CD8-positive, alpha-beta memory T cell (primary cell): ENCODE data around the gene CRNKL1. TPM values are rescaled to one million over a fixed set of nuclear protein-coding genes. Genes with fewer than 3 reads are reported as not detected.

Source experiments
- CTCF ChIA-PET: fragments of 350-600 bp; sonication (Branson Sonifier 250); formaldehyde crosslinking; loops from one replicate; lab custom pipeline; 2021; ENCODE audit warnings: antibody characterized with exemption; lab: Charles Lee
- POLR2A ChIA-PET: fragments of 350-600 bp; sonication (Branson Sonifier 250); formaldehyde crosslinking; loops from one replicate; lab custom pipeline; 2021; ENCODE audit warnings: antibody characterized with exemption; lab: Charles Lee
- DNase-seq, 5 donors: peaks; one replicate each; pipeline versions ENCODE4 v3.0.0 to v3.0.0-alpha.2; 2020 to 2022; ENCODE audit warnings: mixed read lengths in 1 of 5
- H3K27ac ChIP-seq: one replicate; pipeline ENCODE4 v1.7.0; 2013; ENCODE audit warnings: low read depth, mild to moderate bottlenecking, low read length, moderate library complexity
- H3K27me3 ChIP-seq: 2 replicates; pipeline ENCODE4 v1.7.0; 2013; ENCODE audit warnings: low read length, mild to moderate bottlenecking; ENCODE audit not compliant: insufficient read depth, poor library complexity, severe bottlenecking
- H3K36me3 ChIP-seq: 2 replicates; pipeline ENCODE4 v1.7.0; 2013; ENCODE audit warnings: mild to moderate bottlenecking, low read length, moderate library complexity; ENCODE audit not compliant: insufficient read depth
- H3K4me1 ChIP-seq: 2 replicates; pipeline ENCODE4 v1.7.0; 2013; ENCODE audit warnings: mild to moderate bottlenecking, low read length, moderate library complexity; ENCODE audit not compliant: insufficient read depth
- H3K4me3 ChIP-seq: 2 replicates; pipeline ENCODE4 v1.7.0; 2013; ENCODE audit warnings: mild to moderate bottlenecking, low read length
- H3K9me3 ChIP-seq: 2 replicates; pipeline ENCODE4 v1.7.0; 2013; ENCODE audit warnings: mild to moderate bottlenecking, low read length
- H3K27ac Mint-ChIP-seq, 8 donors: one replicate each; pipeline ENCODE4 v1.8.0; 2020 to 2021; ENCODE audit warnings: mixed read lengths in 8 of 8, mild to moderate bottlenecking in 6 of 8, inconsistent platforms in 3 of 8, moderate library complexity in 3 of 8
- H3K27me3 Mint-ChIP-seq, 2 donors: one replicate each; pipeline ENCODE4 v1.8.0; 2020 to 2021; ENCODE audit warnings: mixed read lengths in 2 of 2, mild to moderate bottlenecking in 1 of 2, moderate library complexity in 1 of 2
- H3K36me3 Mint-ChIP-seq, 3 donors: one replicate each; pipeline ENCODE4 v1.8.0; 2020 to 2021; ENCODE audit warnings: mixed read lengths in 3 of 3, inconsistent platforms in 1 of 3, mild to moderate bottlenecking in 1 of 3
- H3K4me1 Mint-ChIP-seq, 3 donors: one replicate each; pipeline ENCODE4 v1.8.0; 2020 to 2021; ENCODE audit warnings: mixed read lengths in 3 of 3, inconsistent platforms in 1 of 3, mild to moderate bottlenecking in 1 of 3
- H3K4me3 Mint-ChIP-seq, 7 donors: one replicate each; pipeline ENCODE4 v1.8.0; 2020 to 2021; ENCODE audit warnings: mixed read lengths in 7 of 7, mild to moderate bottlenecking in 6 of 7, moderate library complexity in 4 of 7, inconsistent platforms in 2 of 7
- H3K9me3 Mint-ChIP-seq, 5 donors: one replicate each; pipeline ENCODE4 v1.8.0; 2020 to 2022; ENCODE audit warnings: mixed read lengths in 5 of 5, mild to moderate bottlenecking in 3 of 5, moderate library complexity in 2 of 5, inconsistent platforms in 1 of 5
- polyA plus RNA-seq: library from polyadenylated mRNA; unstranded; fragments of 300-500 nt; fragmentation: Illumina TruSeq; gene quantifications from one replicate; pipeline ENCODE4 v1.2.3, GENCODE V29; 2021
- total RNA-seq, 2 experiments: library from RNA; stranded (reverse); gene quantifications; one replicate each; pipeline ENCODE4 v1.2.3, GENCODE V29; 2021

Gene CRNKL1
- total and polyA plus RNA-seq, 3 experiments from 2014 or later: 15.3 to 29.4 (median 28.6) TPM

GRCh38 chr20:20023395-20023794 is 28.9 kb downstream of the CRNKL1 start:
- H3K4me1 Mint-ChIP-seq: peaks cover 40 to 63% (median 56%) of the 10 kb centered on the region in 3 donors
- POLR2A ChIA-PET: no interaction called here
- H3K36me3 ChIP-seq: no peaks in the 10 kb centered on the region

GRCh38 chr20:20022498-20022897 is 29.8 kb downstream of the CRNKL1 start:
- CTCF ChIA-PET: no interaction called here
- H3K36me3 Mint-ChIP-seq: peaks cover 0 to 61% (median 11%) of the 10 kb centered on the region in 3 donors
- peak overlapping the region in 4 of 8 donors; percentile 17 to 57 (median 32) for H3K27ac Mint-ChIP-seq
- H3K27me3 Mint-ChIP-seq: no peaks in the 10 kb centered on the region
- no peaks in the 10 kb centered on the region for H3K9me3 Mint-ChIP-seq
- peaks cover 47 to 72% (median 63%) of the 10 kb centered on the region in 3 donors for H3K4me1 Mint-ChIP-seq
- no peak overlapping the region for H3K27ac ChIP-seq
- H3K4me3 Mint-ChIP-seq: no peak overlapping the region
- POLR2A ChIA-PET: no interaction called here
- H3K27me3 ChIP-seq: no peaks in the 10 kb centered on the region
- no peaks in the 10 kb centered on the region for H3K9me3 ChIP-seq
- peaks cover 25% of the 10 kb centered on the region for H3K4me1 ChIP-seq
- H3K4me3 ChIP-seq: no peak overlapping the region
- no peak for DNase-seq
- H3K36me3 ChIP-seq: no peaks in the 10 kb centered on the region

More at GRCh38 chr20:20023395-20023794, 28.9 kb downstream of the CRNKL1 start:
- H3K36me3 Mint-ChIP-seq: peaks cover 0 to 64% (median 8%) of the 10 kb centered on the region in 3 donors
- peak overlapping the region in 2 of 8 donors; percentile 2 to 72 for H3K27ac Mint-ChIP-seq
- H3K9me3 Mint-ChIP-seq: no peaks in the 10 kb centered on the region
- Histone ChIP-seq H3K4me1 (peaks cover 17% of the 10 kb centered on the region), H3K27ac (no peak overlapping the region), H3K9me3 (no peaks in the 10 kb centered on the region), H3K27me3 (no peaks in the 10 kb centered on the region), H3K4me3 (no peak overlapping the region)
- no peak overlapping the region for H3K4me3 Mint-ChIP-seq
- no peak for DNase-seq
- CTCF ChIA-PET: no interaction called here
- H3K27me3 Mint-ChIP-seq: no peaks in the 10 kb centered on the region

GRCh38 chr20:20021835-20022234 is 30.4 kb downstream of the CRNKL1 start:
- peaks cover 25% of the 10 kb centered on the region for H3K4me1 ChIP-seq
- peaks cover 48 to 76% (median 67%) of the 10 kb centered on the region in 3 donors for H3K4me1 Mint-ChIP-seq
- H3K4me3 Mint-ChIP-seq: no peak overlapping the region
- no peak for DNase-seq
- peak overlapping the region; percentile 0 to 87 (median 56) for H3K27ac Mint-ChIP-seq
- POLR2A ChIA-PET: no interaction called here
- no peaks in the 10 kb centered on the region for H3K9me3 Mint-ChIP-seq
- H3K9me3 ChIP-seq: no peaks in the 10 kb centered on the region
- no peak overlapping the region for H3K4me3 ChIP-seq
- H3K27me3 ChIP-seq: no peaks in the 10 kb centered on the region
- H3K36me3 ChIP-seq: no peaks in the 10 kb centered on the region
- CTCF ChIA-PET: no interaction called here
- peaks cover 0 to 2% of the 10 kb centered on the region in 2 donors for H3K27me3 Mint-ChIP-seq
- no peak overlapping the region for H3K27ac ChIP-seq
- H3K36me3 Mint-ChIP-seq: peaks cover 0 to 60% (median 10%) of the 10 kb centered on the region in 3 donors

GRCh38 chr20:20020908-20021307 is 31.4 kb downstream of the CRNKL1 start:
- POLR2A ChIA-PET: no interaction called here
- Histone ChIP-seq H3K9me3 (no peaks in the 10 kb centered on the region), H3K36me3 (no peaks in the 10 kb centered on the region), H3K4me1 (peaks cover 32% of the 10 kb centered on the region), H3K27ac (no peak overlapping the region), H3K27me3 (no peaks in the 10 kb centered on the region), H3K4me3 (no peak overlapping the region)
- peak in 1 of 5 donors; percentile 29 for DNase-seq
- peaks cover 0 to 55% (median 6%) of the 10 kb centered on the region in 3 donors for H3K36me3 Mint-ChIP-seq
- H3K9me3 Mint-ChIP-seq: no peaks in the 10 kb centered on the region
- H3K27me3 Mint-ChIP-seq: peaks cover 0 to 2% of the 10 kb centered on the region in 2 donors
- peak overlapping the region; percentile 32 to 91 (median 70) for H3K27ac Mint-ChIP-seq
- CTCF ChIA-PET: no interaction called here
- peaks cover 52 to 81% (median 69%) of the 10 kb centered on the region in 3 donors for H3K4me1 Mint-ChIP-seq
- peak overlapping the region in 2 of 7 donors; percentile 12 to 69 for H3K4me3 Mint-ChIP-seq

GRCh38 chr20:20019123-20019522 is 33.1 kb downstream of the CRNKL1 start:
- peaks cover 0 to 39% (median 6%) of the 10 kb centered on the region in 3 donors for H3K36me3 Mint-ChIP-seq
- H3K4me1 Mint-ChIP-seq: peaks cover 47 to 79% (median 58%) of the 10 kb centered on the region in 3 donors
- H3K27ac Mint-ChIP-seq: peak overlapping the region; percentile 80 to 93 (median 88)
- Histone ChIP-seq H3K4me3 (no peak overlapping the region), H3K4me1 (peaks cover 32% of the 10 kb centered on the region), H3K27me3 (no peaks in the 10 kb centered on the region), H3K9me3 (no peaks in the 10 kb centered on the region), H3K27ac (no peak overlapping the region), H3K36me3 (no peaks in the 10 kb centered on the region)
- peak overlapping the region; percentile 85 to 96 (median 88) for H3K4me3 Mint-ChIP-seq
- H3K9me3 Mint-ChIP-seq: no peaks in the 10 kb centered on the region
- peaks cover 0 to 2% of the 10 kb centered on the region in 2 donors for H3K27me3 Mint-ChIP-seq
- no peak for DNase-seq
- ChIA-PET POLR2A (interaction anchor here (0.7 kb wide), 1 partner anchor 33 kb away, joined by 3 read pairs; the partner anchor contains the start of genes CFAP61 and CRNKL1), CTCF (no interaction called here)

GRCh38 chr20:20018366-20018765 is 33.9 kb downstream of the CRNKL1 start:
- Histone ChIP-seq H3K36me3 (no peaks in the 10 kb centered on the region), H3K27me3 (no peaks in the 10 kb centered on the region), H3K9me3 (no peaks in the 10 kb centered on the region), H3K4me3 (peak overlapping the region; percentile 77), H3K4me1 (peaks cover 32% of the 10 kb centered on the region), H3K27ac (peak overlapping the region; percentile 68)
- H3K36me3 Mint-ChIP-seq: peaks cover 0 to 32% (median 4%) of the 10 kb centered on the region in 3 donors
- peak overlapping the region; percentile 72 to 93 (median 88) for H3K27ac Mint-ChIP-seq
- no peak for DNase-seq
- POLR2A ChIA-PET: interaction anchor here (0.5 to 3.2 kb wide), 3 partner anchors 15 to 34 kb away, joined by 3 to 26 read pairs (median 4); partner anchors contain the start of genes CFAP61 and CRNKL1
- peaks cover 0 to 2% of the 10 kb centered on the region in 2 donors for H3K27me3 Mint-ChIP-seq
- no peaks in the 10 kb centered on the region for H3K9me3 Mint-ChIP-seq
- peak overlapping the region; percentile 85 to 96 (median 88) for H3K4me3 Mint-ChIP-seq
- peaks cover 43 to 72% (median 51%) of the 10 kb centered on the region in 3 donors for H3K4me1 Mint-ChIP-seq
- CTCF ChIA-PET: no interaction called here

GRCh38 chr20:20017844-20018185 is 34.5 kb downstream of the CRNKL1 start:
- H3K27me3 Mint-ChIP-seq: peaks cover 0 to 2% of the 10 kb centered on the region in 2 donors
- peaks cover 32% of the 10 kb centered on the region for H3K4me1 ChIP-seq
- H3K9me3 Mint-ChIP-seq: no peaks in the 10 kb centered on the region
- CTCF ChIA-PET: interaction anchor here (1.1 to 3.4 kb wide), 5 partner anchors 10 to 1429 kb away, joined by 3 to 30 read pairs (median 4); partner anchors contain the start of genes CFAP61 and CRNKL1
- H3K27ac Mint-ChIP-seq: peak overlapping the region; percentile 84 to 93 (median 92)
- DNase-seq: peak in 3 of 5 donors; percentile 4 to 49 (median 23)
- POLR2A ChIA-PET: interaction anchor here (0.5 to 3.2 kb wide), 2 partner anchors 16 to 34 kb away, joined by 4 to 26 read pairs; partner anchors contain the start of genes CFAP61 and CRNKL1
- peak overlapping the region; percentile 85 to 96 (median 88) for H3K4me3 Mint-ChIP-seq
- peak overlapping the region; percentile 77 for H3K4me3 ChIP-seq
- no peaks in the 10 kb centered on the region for H3K36me3 ChIP-seq
- H3K4me1 Mint-ChIP-seq: peaks cover 43 to 70% (median 50%) of the 10 kb centered on the region in 3 donors
- H3K9me3 ChIP-seq: no peaks in the 10 kb centered on the region
- peaks cover 0 to 28% (median 3%) of the 10 kb centered on the region in 3 donors for H3K36me3 Mint-ChIP-seq
- H3K27me3 ChIP-seq: no peaks in the 10 kb centered on the region
- peak overlapping the region; percentile 68 for H3K27ac ChIP-seq
